HCT116 (cell line): ENCODE data around the gene HYI.

ENCODE experiments used
- POLR2A ChIP-seq: IDR thresholded peaks from 2 replicates; pipeline ENCODE4 v1.7.0; 2011; ENCODE audit warnings: borderline replicate concordance; ENCODE audit not compliant: insufficient read depth, insufficient read length; ENCODE audit errors: extremely low read depth
- RAD21 ChIP-seq: IDR thresholded peaks from 2 replicates; pipeline ENCODE4 v1.6.1; 2012; ENCODE audit warnings: low read depth, mild to moderate bottlenecking

DNA sequence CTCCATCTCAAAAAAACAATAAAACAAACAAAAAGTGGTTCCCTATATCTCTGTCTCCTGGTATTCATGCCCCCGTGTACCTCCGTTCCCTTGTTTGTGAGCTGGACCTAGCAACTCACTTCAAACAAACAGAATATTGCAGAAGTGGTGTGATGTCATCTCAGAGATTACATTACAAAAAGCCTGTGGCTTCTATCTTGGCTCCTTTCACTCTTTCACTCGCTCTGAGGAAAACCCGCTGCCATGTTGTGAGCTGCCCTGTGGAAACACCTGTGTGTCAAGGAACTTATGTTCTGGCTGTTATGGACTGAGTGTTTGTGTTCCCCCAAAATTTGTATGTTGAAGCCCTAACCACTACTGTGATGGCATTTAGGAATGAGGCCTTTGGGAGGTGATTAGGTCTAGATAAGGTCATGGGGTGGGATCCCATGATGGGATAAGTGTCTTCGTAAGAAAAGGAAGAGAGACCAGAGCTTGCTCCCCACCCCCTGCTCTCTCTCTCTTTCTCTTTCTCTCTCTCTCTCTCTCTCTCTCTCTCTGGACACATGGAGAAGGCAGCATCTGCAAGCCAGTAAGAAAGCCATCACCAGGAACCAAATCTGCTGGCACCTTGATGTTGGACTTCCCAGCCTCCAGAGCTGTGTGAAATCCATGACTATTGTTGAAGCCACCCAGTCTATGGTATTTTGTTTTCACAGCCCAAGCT, 7.4 kb upstream of the HYI start:
- TF ChIP-seq POLR2A (no peak), RAD21 (no peak)
